OCI-LY1 (cell line): ENCODE data around the gene WDR13.

ENCODE experiments used
- EZH2 ChIP-seq: fragments of 200-600 bp; sonication (generic), shearing (Covaris generic); IDR thresholded peaks from 2 replicates; pipeline ENCODE4 v1.8.0; 2017; ENCODE audit warnings: borderline replicate concordance, mixed run types, mild to moderate bottlenecking, antibody characterized with exemption, low read length, moderate library complexity, mixed read lengths
- TF ChIP-seq, protein P1 (sequence below): fragments of 200-600 bp; sonication (generic), shearing (Covaris generic); IDR thresholded peaks from 2 replicates; pipeline ENCODE4 v1.5.1; 2017; ENCODE audit warnings: mild to moderate bottlenecking, antibody characterized with exemption, low read length, moderate library complexity, mixed read lengths

DNA sequence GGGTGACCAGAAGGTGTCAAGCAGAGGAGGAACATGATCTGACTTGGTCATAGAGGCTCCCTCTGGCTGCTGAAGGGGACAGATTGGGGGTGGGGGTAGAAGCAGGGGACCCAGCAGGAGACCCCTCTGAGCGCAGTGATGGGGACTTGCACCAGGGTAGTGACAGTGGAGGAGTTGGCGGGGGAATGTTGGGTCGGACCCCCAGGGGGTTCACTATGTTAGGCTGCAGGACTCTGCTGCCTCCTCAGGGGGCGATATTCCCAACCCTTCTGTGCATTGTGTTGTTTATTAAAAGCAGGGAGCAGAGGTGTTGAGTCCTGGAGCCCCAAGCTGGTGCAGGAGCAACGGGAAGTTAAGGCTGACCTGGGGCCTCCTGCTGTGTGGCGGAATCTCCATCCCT is 8.8 kb downstream of the WDR13 start:
- TF ChIP-seq, protein P1, sequence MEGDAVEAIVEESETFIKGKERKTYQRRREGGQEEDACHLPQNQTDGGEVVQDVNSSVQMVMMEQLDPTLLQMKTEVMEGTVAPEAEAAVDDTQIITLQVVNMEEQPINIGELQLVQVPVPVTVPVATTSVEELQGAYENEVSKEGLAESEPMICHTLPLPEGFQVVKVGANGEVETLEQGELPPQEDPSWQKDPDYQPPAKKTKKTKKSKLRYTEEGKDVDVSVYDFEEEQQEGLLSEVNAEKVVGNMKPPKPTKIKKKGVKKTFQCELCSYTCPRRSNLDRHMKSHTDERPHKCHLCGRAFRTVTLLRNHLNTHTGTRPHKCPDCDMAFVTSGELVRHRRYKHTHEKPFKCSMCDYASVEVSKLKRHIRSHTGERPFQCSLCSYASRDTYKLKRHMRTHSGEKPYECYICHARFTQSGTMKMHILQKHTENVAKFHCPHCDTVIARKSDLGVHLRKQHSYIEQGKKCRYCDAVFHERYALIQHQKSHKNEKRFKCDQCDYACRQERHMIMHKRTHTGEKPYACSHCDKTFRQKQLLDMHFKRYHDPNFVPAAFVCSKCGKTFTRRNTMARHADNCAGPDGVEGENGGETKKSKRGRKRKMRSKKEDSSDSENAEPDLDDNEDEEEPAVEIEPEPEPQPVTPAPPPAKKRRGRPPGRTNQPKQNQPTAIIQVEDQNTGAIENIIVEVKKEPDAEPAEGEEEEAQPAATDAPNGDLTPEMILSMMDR: no peak
- no peak for TF ChIP-seq EZH2
